OCI-M1 (cell line): ENCODE results near the gene MXD1.

ENCODE experiments used
- DNase-seq: peaks from one replicate; lab custom pipeline; 2025; lab: John Stamatoyannopoulos, UW

Gene MXD1

GRCh38 chr2:69979902-69980807 is 65.2 kb downstream of the MXD1 start:
- no peak for DNase-seq

GRCh38 chr2:69983392-69983966 is 68.6 kb downstream of the MXD1 start:
- DNase-seq: no peak

DNA sequence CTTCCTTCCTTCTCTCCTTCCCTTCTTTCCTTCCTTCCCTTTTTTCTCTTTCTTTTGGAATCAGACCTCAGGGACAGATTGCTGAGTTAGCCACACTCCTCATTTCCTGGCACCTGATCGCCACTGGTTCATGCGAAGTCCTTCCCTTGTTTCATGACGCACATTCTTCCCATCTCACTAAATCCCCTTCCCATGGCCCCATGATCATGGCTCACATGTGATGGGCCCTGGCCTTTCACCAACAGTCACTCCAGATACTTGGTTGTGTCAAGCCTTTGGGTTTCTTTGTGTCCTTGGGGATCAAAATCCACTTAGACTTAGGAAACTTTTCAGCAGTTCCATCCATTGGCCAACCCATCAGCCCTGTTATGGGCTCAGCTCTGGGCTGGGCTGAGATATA is 70.3 kb downstream of the MXD1 start:
- DNase-seq: no peak

- no peak for DNase-seq
Measured at GRCh38 chr2:69985688-69986087, 70.8 kb downstream of the MXD1 start.

- no peak for DNase-seq
Measured at GRCh38 chr2:69986691-69987090, 71.8 kb downstream of the MXD1 start.

DNA sequence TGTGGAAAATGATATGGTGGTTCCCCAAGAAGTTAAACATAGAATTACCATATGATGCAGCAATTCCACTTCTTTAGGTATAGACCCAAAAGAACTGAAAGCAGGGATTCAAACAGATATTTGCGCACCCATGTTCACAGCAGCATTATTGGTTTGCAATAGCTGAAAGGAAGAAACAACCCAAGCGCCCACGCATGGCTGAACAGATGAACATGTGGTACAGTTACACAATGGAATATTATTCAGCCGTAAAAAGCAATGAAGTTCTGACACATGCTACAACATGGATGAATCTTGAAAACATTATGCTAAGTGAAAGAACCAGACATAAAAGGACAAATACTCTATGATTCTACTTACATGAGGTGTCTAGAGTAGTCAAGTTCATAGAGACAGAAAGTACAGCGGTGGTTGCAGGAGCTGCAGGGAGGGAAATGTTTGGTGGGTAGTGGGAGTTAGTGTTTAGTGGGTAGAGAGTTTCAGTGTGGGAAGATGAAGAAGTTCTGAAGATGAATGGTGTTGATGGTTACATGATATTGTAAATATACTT is 73.3 kb downstream of the MXD1 start:
- no peak for DNase-seq

DNA sequence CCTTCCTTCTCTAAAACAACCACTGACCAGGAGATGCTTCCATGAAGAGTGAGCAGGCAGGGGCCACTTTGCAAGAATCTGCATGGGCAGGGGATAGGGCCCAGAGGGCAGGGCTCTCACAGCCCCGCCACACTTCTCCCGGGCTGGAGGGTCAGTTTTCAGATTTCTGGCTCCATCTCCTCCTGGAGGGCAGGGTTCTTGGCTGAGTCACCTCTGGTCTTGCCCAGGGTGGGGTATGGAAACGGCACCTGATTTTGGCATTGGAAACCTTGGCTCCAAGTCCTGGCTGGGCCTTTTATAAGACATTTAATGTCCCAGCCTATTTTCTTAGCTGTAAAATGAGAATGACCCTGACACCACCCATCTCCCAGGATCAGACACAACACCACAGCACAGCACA is 74.1 kb downstream of the MXD1 start:
- no peak for DNase-seq

DNA sequence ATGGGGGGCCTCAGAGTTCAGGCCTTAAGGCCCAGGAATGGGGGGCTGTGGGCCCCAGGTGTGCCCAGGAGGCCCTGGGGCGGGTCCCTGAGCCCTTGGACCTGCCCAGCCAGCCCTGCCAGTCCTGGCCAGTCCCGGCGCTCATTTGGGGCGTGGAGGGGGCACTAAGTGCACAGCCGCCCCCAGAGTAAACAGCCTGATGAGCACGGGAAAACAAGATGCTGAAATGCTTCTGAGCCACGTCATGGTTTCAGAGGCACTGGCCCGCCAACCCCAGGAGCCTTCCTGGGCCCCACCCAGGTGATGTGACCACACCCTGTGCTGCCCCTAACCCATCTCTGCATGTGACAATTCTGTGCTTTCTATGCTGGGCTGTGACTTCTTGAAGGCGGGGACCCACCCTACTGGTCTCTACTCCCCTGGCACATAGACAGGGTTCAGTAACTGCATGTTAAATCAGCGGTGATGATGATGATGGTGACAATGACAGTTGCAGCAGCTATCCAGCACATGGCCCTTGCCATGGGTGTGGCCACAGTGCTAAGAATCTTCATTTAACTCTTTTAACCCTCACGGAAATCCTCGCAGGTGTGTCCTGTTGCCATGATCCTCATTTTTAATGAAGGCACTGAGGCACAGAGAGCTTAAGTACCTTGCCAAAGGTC is 74.7 kb downstream of the MXD1 start:
- DNase-seq: no peak
